Renal pelvis (tissue), 12 donors: Measurements from ENCODE around the gene TRAPPC3L. TPM values are rescaled to one million over a fixed set of nuclear protein-coding genes. Genes with fewer than 3 reads are reported as not detected.
A peak's percentile ranks its signal among the peaks of the same experiment; 100 is the strongest.

Source experiments
- DNase-seq: peaks from one replicate; pipeline ENCODE4 v3.0.0-alpha.2; 2013
- long read RNA-seq, 16 experiments: transcript quantifications; one replicate each; lab custom pipeline, GENCODE V29; 2026
- polyA plus RNA-seq, 3 donors: library from polyadenylated mRNA; unstranded; fragments of 120-200 nt; gene quantifications; one replicate each; pipeline ENCODE4 v1.2.1, GENCODE V29; 2013; ENCODE audit not compliant: insufficient read length in 3 of 3

The TRAPPC3L gene
- polyA plus RNA-seq = under 1 TPM; 0.27 to 0.39 (median 0.35) TPM
- long read RNA-seq, donor 1, partial matches to known transcripts = 424 of 466 reads
- long read RNA-seq, donor 1, other reads (novel, unspliced or antisense) = 42 of 466 reads
- long read RNA-seq, donor 2 = 0 reads
- long read RNA-seq, donor 3 = 0 reads
- long read RNA-seq, donor 4, partial matches to known transcripts = 0 of 1 reads
- long read RNA-seq, donor 4, other reads (novel, unspliced or antisense) = 0 of 1 reads
- long read RNA-seq, donor 5 = 0 reads
- long read RNA-seq, donor 6 = 0 reads
- long read RNA-seq, donor 7 = 0 reads
- long read RNA-seq, donor 8 = 0 reads
- long read RNA-seq, donor 9 = 0 reads
- long read RNA-seq, donor 10 = 0 reads
- long read RNA-seq, donor 11 = 0 reads
- long read RNA-seq, donor 12 = 0 reads
- long read RNA-seq, donor 13 = 0 reads
- long read RNA-seq, donor 14 = 0 reads
- long read RNA-seq, donor 15 = 0 reads
- long read RNA-seq, donor 16 = 0 reads

- no peak for DNase-seq
Observed at GRCh38 chr6:116545651-116546050, at the start of gene TRAPPC3L. Gene TRAPPC3L (minus strand): TSS chr6:116545684. CDS start chr6:116545514, 170 bp downstream.

- no peak for DNase-seq
Observed at GRCh38 chr6:116595247-116595646, 49.8 kb upstream of the TRAPPC3L start.

- no peak for DNase-seq
Observed at GRCh38 chr6:116586738-116587137, 41.3 kb upstream of the TRAPPC3L start.

GRCh38 chr6:116586276-116586675 is 40.8 kb upstream of the TRAPPC3L start:
- no peak for DNase-seq

- no peak for DNase-seq
Observed at GRCh38 chr6:116580198-116580597, 34.7 kb upstream of the TRAPPC3L start.

- no peak for DNase-seq
Observed at GRCh38 chr6:116579143-116579542, 33.7 kb upstream of the TRAPPC3L start.

- DNase-seq = no peak
Observed at GRCh38 chr6:116578335-116578734, 32.9 kb upstream of the TRAPPC3L start.

- DNase-seq = no peak
Observed at GRCh38 chr6:116577486-116577885, 32.0 kb upstream of the TRAPPC3L start.

GRCh38 chr6:116575227-116575626 is 29.7 kb upstream of the TRAPPC3L start:
- DNase-seq = no peak

- DNase-seq = no peak
Observed at GRCh38 chr6:116572162-116572561, 26.7 kb upstream of the TRAPPC3L start.

GRCh38 chr6:116571683-116572000 is 26.2 kb upstream of the TRAPPC3L start:
- DNase-seq = no peak

- peak; percentile 99 for DNase-seq
Observed at GRCh38 chr6:116570856-116571682, 25.6 kb upstream of the TRAPPC3L start, which contains the start of gene RWDD1. Gene RWDD1 (plus strand): TSS chr6:116571504. CDS start chr6:116571583, 79 bp downstream.

GRCh38 chr6:116568821-116569755 is 23.6 kb upstream of the TRAPPC3L start:
- DNase-seq = no peak

GRCh38 chr6:116568111-116568510 is 22.6 kb upstream of the TRAPPC3L start:
- no peak for DNase-seq

- DNase-seq = no peak
Observed at GRCh38 chr6:116564921-116565872, 19.7 kb upstream of the TRAPPC3L start.

GRCh38 chr6:116564311-116564710 is 18.8 kb upstream of the TRAPPC3L start:
- DNase-seq = no peak

GRCh38 chr6:116563830-116564229 is 18.3 kb upstream of the TRAPPC3L start:
- no peak for DNase-seq

GRCh38 chr6:116562614-116563013 is 17.1 kb upstream of the TRAPPC3L start:
- DNase-seq = no peak

GRCh38 chr6:116562019-116562403 is 16.5 kb upstream of the TRAPPC3L start:
- no peak for DNase-seq

GRCh38 chr6:116561377-116562018 is 16.0 kb upstream of the TRAPPC3L start:
- DNase-seq = peak; percentile 79
